Suprapubic skin (tissue), 4 donors: ENCODE results near the gene SMIM3.

Experiments
- EP300 ChIP-seq: sonication (generic); formaldehyde crosslinking; IDR thresholded peaks from one replicate; pipeline ENCODE4 v1.6.1; 2017; ENCODE audit warnings: antibody characterized with exemption
- POLR2A ChIP-seq, 2 donors: fragments of 450-650 bp; IDR thresholded peaks; one replicate each; pipeline ENCODE4 v1.6.1; 2017; ENCODE audit warnings: antibody characterized with exemption in 2 of 2, mild to moderate bottlenecking in 2 of 2, moderate library complexity in 2 of 2
- POLR2AphosphoS5 ChIP-seq, 3 donors: sonication (generic); formaldehyde crosslinking; IDR thresholded peaks; one replicate each; pipeline ENCODE4 v1.6.1; 2017; ENCODE audit warnings: antibody characterized with exemption in 3 of 3
- TF ChIP-seq, protein P1 (sequence below), 2 donors: fragments of 200-600 bp in 1 of 2; fragments of 450-650 bp in 1 of 2; sonication (generic) in 1 of 2; IDR thresholded peaks; one replicate each; pipeline ENCODE4 v1.5.1; 2016 to 2019; ENCODE audit warnings: antibody characterized with exemption in 2 of 2, mild to moderate bottlenecking in 1 of 2, moderate library complexity in 1 of 2

DNA sequence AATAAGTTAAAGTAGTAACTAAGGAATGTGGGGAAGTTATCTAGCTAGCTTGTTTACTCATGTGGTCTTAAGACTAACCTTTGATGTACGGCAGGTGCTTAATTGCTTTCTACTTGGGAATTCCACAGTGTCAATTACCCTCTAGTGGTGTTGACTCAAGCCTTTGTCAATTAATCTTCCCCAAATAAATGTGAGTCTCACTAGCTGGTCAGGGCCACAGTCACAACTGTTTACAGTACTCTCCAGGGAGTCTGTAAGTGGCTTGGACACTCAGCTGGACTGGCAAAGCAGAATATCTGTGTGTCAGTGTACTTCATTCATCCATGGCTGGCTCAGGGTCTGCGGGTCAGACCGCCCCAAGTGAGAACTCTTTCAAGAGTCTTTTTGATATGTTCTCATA is 30.8 kb downstream of the SMIM3 start:
- TF ChIP-seq, protein P1, sequence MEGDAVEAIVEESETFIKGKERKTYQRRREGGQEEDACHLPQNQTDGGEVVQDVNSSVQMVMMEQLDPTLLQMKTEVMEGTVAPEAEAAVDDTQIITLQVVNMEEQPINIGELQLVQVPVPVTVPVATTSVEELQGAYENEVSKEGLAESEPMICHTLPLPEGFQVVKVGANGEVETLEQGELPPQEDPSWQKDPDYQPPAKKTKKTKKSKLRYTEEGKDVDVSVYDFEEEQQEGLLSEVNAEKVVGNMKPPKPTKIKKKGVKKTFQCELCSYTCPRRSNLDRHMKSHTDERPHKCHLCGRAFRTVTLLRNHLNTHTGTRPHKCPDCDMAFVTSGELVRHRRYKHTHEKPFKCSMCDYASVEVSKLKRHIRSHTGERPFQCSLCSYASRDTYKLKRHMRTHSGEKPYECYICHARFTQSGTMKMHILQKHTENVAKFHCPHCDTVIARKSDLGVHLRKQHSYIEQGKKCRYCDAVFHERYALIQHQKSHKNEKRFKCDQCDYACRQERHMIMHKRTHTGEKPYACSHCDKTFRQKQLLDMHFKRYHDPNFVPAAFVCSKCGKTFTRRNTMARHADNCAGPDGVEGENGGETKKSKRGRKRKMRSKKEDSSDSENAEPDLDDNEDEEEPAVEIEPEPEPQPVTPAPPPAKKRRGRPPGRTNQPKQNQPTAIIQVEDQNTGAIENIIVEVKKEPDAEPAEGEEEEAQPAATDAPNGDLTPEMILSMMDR (IDR thresholded peaks at IDR 0.05), result no peak
- TF ChIP-seq EP300 (no peak), POLR2A (IDR thresholded peaks at IDR 0.05) (no peak), POLR2AphosphoS5 (IDR thresholded peaks at IDR 0.05) (no peak)
